Astrocyte (in vitro differentiated cells and primary cell): ENCODE data around the gene RALGDS.
A peak's percentile ranks its signal among the peaks of the same experiment; 100 is the strongest.

Experiments used
- CTCF ChIP-seq: IDR thresholded peaks from 2 replicates; pipeline ENCODE4 v1.5.1; 2011; ENCODE audit warnings: low read depth, mild to moderate bottlenecking, inconsistent platforms, low read length, moderate library complexity; ENCODE audit not compliant: insufficient read depth
- EZH2 ChIP-seq: IDR thresholded peaks from 2 replicates; pipeline ENCODE4 v1.6.1; 2012; ENCODE audit warnings: mild to moderate bottlenecking, low read length, inconsistent platforms; ENCODE audit not compliant: insufficient read depth

- peak; percentile 71 for TF ChIP-seq EZH2
- no peak for TF ChIP-seq CTCF
Observed at GRCh38 chr9:133162861-133163503, 41.9 kb upstream of the RALGDS start.
